ENCODE measurements around the gene MMS19. TPM values are rescaled to one million over a fixed set of nuclear protein-coding genes. Genes with fewer than 3 reads are reported as not detected.

The MMS19 gene
- total and polyA plus RNA-seq, 4 donors, result 16.2 to 73.4 (median 49.0) TPM

DNA sequence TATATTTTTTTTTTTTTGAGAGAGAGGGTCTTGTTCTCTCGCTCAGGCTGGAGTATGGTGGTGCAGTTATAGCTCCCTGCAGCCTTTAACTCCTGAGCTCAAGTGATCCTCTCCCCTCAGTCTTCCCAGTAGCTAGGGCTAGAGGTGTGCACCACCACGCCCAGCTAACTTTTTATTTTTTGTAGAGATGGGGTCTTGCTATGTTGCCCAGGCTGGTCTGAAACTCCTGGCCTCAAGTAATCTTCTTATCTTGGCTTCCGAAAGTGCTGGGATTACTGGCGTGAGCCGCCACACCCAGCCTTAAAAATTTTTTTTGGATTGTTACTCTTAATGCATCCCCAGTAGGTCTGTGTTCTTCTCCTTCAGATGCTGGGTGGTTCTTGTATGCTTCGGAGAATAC, 4.7 kb upstream of the MMS19 start:
- WGBS, 2 donors, result 93 to 95% methylated on average over 6 of the region's 6 CpGs
- H3K36me3 ChIP-seq (ENCODE audit: control insufficient read depth in 1 of 2, insufficient read depth in 2 of 2, low read length in 1 of 2), result no peaks in the 10 kb centered on the region
- no peaks in the 10 kb centered on the region for H3K9me3 ChIP-seq (ENCODE audit: control insufficient read depth, low read length)
- no peak for DNase-seq
- peaks cover 0 to 1% of the 10 kb centered on the region in 2 donors for H3K4me1 ChIP-seq (ENCODE audit: control insufficient read depth in 1 of 2, insufficient read depth in 2 of 2, low read length in 2 of 2)
- H3K27me3 ChIP-seq (ENCODE audit: control insufficient read depth in 1 of 2, insufficient read depth in 2 of 2, low read length in 1 of 2), result no peaks in the 10 kb centered on the region
- ATAC-seq (ENCODE audit: low FRiP score), result no peak
- no peak overlapping the region for H3K4me3 ChIP-seq (ENCODE audit: low read length in 2 of 2)
- H3K27ac ChIP-seq (ENCODE audit: low read depth in 1 of 2, low read length in 2 of 2), result no peak overlapping the region
- intact Hi-C loops (cut with DNase I), result no loop called here

DNA sequence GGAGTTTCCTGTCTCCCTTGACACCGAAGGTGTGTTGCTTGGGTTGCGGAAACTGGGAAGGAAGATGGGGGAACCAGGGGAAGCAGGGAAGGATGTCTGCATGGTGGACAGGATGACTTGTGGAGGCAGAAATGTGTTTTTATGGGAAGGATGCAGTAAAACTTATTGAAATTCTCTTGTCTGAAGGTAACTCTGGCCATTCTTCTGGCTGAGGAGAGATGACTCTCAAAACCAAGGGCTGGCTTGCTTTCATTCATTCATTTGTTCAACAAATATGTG, 2.0 kb upstream of the MMS19 start:
- no peak for DNase-seq
- ATAC-seq (ENCODE audit: low FRiP score), result no peak
- Histone ChIP-seq H3K9me3 (ENCODE audit: control insufficient read depth, low read length) (no peaks in the 10 kb centered on the region), H3K27ac (ENCODE audit: low read depth in 1 of 2, low read length in 2 of 2) (no peak overlapping the region), H3K4me3 (ENCODE audit: low read length in 2 of 2) (peak overlapping the region in 1 of 2 donors; percentile 65), H3K36me3 (ENCODE audit: control insufficient read depth in 1 of 2, insufficient read depth in 2 of 2, low read length in 1 of 2) (no peaks in the 10 kb centered on the region), H3K4me1 (ENCODE audit: control insufficient read depth in 1 of 2, insufficient read depth in 2 of 2, low read length in 2 of 2) (peaks cover 1 to 5% of the 10 kb centered on the region in 2 donors), H3K27me3 (ENCODE audit: control insufficient read depth in 1 of 2, insufficient read depth in 2 of 2, low read length in 1 of 2) (no peaks in the 10 kb centered on the region)
- intact Hi-C loops (cut with DNase I), result no loop called here
- 83 to 84% methylated on average over 2 of the region's 2 CpGs for WGBS, 2 donors

DNA sequence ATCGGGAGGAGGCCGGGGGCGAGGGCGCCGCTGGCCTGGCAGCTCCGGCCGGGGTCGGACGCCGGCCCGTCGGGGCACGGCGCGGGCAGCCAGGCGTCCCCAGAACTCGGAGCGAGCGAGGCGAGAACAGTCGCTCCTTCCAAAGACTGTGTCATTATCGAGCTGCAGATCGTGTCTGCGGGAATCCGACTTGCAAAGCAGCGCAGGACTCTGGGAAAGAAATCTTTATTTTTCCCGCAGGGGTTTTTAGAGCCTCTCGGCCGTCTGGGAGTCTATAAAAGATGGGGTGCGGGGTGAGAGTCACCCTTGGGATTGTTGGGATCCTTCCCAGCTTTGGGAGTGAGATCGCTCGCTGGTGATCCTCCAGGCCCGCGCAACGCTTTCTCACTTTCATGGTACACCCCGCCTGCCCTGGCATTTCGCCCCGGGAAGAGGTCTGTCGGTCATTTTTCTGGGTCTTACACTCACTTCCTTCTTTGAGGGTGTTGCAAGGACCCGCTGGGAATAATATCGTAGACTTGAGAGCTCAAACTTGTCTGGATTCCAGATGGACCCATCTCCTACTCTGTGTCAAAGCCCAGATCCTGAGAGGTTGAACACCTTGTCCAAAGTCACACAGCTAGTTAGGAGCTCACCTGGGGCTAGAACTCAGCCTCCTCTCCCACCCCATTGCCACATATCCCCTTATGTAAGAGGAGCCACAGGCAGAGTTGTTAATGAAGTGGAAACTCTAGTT, 1.5 kb upstream of the MMS19 start:
- H3K27me3 ChIP-seq (ENCODE audit: control insufficient read depth in 1 of 2, insufficient read depth in 2 of 2, low read length in 1 of 2), result no peaks in the 10 kb centered on the region
- intact Hi-C loops (cut with DNase I), result loop anchor here (2.0 to 10.0 kb wide), 4 partner anchors 41 to 162 kb away; partner anchors contain the start of genes EXOSC1 (in 1 of the 2) and ZDHHC16 (in 1 of the 2)
- no peaks in the 10 kb centered on the region for H3K9me3 ChIP-seq (ENCODE audit: control insufficient read depth, low read length)
- DNase-seq (peak; percentile 82 to 91), ATAC-seq (ENCODE audit: low FRiP score) (no peak)
- 0 to 1% methylated on average over 40 to 41 of the region's 41 CpGs for WGBS, 2 donors
- peak overlapping the region in 1 of 2 donors; percentile 82 for H3K27ac ChIP-seq (ENCODE audit: low read depth in 1 of 2, low read length in 2 of 2)
- no peaks in the 10 kb centered on the region for H3K36me3 ChIP-seq (ENCODE audit: control insufficient read depth in 1 of 2, insufficient read depth in 2 of 2, low read length in 1 of 2)
- H3K4me1 ChIP-seq (ENCODE audit: control insufficient read depth in 1 of 2, insufficient read depth in 2 of 2, low read length in 2 of 2), result peaks cover 1 to 7% of the 10 kb centered on the region in 2 donors
- peak overlapping the region; percentile 55 to 65 for H3K4me3 ChIP-seq (ENCODE audit: low read length in 2 of 2)

DNA sequence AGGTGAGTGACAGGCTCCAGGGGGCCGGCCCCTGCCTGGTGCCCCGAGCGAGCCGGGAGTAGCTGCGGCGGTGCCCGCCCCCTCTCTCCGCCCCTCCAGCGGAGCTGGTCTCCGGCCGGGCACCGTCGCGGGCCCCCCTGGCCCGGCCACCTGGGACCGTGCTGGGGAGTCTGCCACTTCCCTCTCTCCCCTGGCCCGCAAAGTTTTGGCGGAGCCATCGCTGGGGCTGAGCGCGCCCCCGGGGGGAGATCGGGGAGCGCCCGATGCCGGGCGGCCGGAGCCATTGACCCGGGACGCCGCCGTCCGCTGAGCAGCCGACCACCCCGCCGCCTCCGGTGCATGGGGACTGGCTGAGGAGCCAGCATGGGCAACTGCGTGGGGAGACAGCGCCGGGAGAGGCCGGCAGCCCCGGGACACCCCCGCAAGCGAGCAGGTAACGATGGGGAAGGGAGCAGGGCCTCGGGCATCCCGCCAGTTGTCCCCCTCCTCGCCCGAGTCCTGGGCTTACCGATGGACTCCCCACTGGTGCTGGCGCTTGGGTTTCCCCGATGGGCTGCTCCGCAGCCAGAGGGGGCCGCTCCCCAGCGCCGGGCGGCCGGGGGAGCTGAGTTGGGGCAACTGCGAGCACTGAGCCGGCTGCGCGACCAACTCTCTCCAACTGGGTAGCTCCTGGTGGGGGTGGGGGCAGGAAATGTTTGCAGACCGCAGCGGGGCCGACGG, 779 bp upstream of the MMS19 start, which contains the start of gene UBTD1:
UBTD1 (plus strand) TSS at position 84 of the 720 bp plus-strand sequence; CDS start at position 364, 280 bp downstream.
- DNase-seq (peak; percentile 74 to 87), ATAC-seq (ENCODE audit: low FRiP score) (peak; percentile 26)
- Histone ChIP-seq H3K36me3 (ENCODE audit: control insufficient read depth in 1 of 2, insufficient read depth in 2 of 2, low read length in 1 of 2) (no peaks in the 10 kb centered on the region), H3K27ac (ENCODE audit: low read depth in 1 of 2, low read length in 2 of 2) (peak within 1 kb of the TSS; percentile 36 to 85), H3K27me3 (ENCODE audit: control insufficient read depth in 1 of 2, insufficient read depth in 2 of 2, low read length in 1 of 2) (no peaks in the 10 kb centered on the region), H3K4me3 (ENCODE audit: low read length in 2 of 2) (peak within 1 kb of the TSS; percentile 65 to 73), H3K9me3 (ENCODE audit: control insufficient read depth, low read length) (no peaks in the 10 kb centered on the region), H3K4me1 (ENCODE audit: control insufficient read depth in 1 of 2, insufficient read depth in 2 of 2, low read length in 2 of 2) (peaks cover 1 to 7% of the 10 kb centered on the region in 2 donors)
- WGBS, 2 donors, result 1% methylated on average over 46 to 66 of the region's 66 CpGs
- intact Hi-C loops (cut with DNase I), result loop anchor here (2.0 to 10.0 kb wide), 4 partner anchors 42 to 162 kb away; partner anchors contain the start of genes EXOSC1 (in 1 of the 2) and ZDHHC16 (in 1 of the 2)

DNA sequence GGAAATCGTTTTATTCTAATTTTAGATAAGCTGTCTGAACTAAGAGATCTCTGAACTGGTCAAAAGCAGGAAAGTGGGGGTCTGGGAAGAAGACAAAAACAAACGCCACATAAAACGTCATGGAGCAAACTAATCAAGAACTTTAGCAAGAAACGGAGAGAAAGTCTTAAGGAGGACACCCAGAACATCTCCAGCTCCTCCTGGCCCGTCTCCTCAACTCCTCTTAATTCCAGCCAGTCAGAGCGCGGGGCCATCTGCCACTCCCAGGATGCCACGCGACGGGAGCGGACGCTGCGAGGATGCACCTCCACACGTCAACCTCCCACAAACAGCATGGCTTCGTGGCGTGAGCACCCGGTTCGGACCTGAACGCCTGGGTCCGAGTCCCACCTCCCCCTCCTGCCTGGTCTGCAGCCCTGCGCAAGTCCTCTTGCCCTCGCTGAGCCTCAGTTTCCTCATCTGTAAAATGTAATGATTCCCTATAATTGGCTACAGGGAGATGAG, 598 bp downstream of the MMS19 start:
- ATAC-seq (ENCODE audit: low FRiP score) (peak; percentile 50), DNase-seq (peak; percentile 86 to 92)
- Histone ChIP-seq H3K27ac (ENCODE audit: low read depth in 1 of 2, low read length in 2 of 2) (peak overlapping the region; percentile 36 to 85), H3K9me3 (ENCODE audit: control insufficient read depth, low read length) (no peaks in the 10 kb centered on the region), H3K27me3 (ENCODE audit: control insufficient read depth in 1 of 2, insufficient read depth in 2 of 2, low read length in 1 of 2) (no peaks in the 10 kb centered on the region), H3K36me3 (ENCODE audit: control insufficient read depth in 1 of 2, insufficient read depth in 2 of 2, low read length in 1 of 2) (no peaks in the 10 kb centered on the region), H3K4me3 (ENCODE audit: low read length in 2 of 2) (peak overlapping the region; percentile 63 to 73), H3K4me1 (ENCODE audit: control insufficient read depth in 1 of 2, insufficient read depth in 2 of 2, low read length in 2 of 2) (peaks cover 0 to 7% of the 10 kb centered on the region in 2 donors)
- 0 to 1% methylated on average over 22 of the region's 22 CpGs for WGBS, 2 donors
- intact Hi-C loops (cut with DNase I), result loop anchor here (2.0 to 10.0 kb wide), 4 partner anchors 43 to 160 kb away; partner anchors contain the start of genes EXOSC1 (in 1 of the 2) and ZDHHC16 (in 1 of the 2)

DNA sequence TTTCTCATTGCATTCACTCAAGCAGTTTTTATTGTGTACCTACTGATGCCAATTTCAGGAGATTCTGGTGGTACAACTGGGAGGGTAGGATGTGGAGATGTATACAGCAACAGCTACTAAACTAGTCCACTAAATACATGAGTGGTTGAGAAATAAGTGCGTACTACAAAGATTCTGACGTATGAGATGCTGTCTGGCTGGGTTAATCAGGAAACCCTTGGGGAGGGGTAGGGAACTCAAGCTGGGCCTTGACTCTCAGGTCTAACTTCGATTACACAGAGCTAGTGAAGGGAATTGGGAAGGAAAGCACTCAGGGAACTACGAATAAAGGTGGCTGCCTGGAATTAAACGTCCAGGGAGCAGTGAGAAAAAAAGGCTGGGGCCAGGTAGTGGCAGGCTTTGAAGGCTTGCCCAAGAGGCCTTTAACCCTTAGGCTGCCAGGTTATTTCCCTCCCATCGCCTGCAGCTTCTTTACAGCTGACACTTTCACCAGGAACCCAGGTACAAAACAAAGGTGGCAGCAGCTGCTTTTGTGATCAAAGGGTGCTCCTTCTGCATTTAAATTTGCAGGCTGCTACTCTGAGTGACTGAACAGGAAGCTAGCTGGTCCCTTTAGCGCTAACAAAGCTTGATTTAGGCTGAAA, 3.2 kb downstream of the MMS19 start:
- Histone ChIP-seq H3K9me3 (ENCODE audit: control insufficient read depth, low read length) (no peaks in the 10 kb centered on the region), H3K4me3 (ENCODE audit: low read length in 2 of 2) (no peak overlapping the region), H3K36me3 (ENCODE audit: control insufficient read depth in 1 of 2, insufficient read depth in 2 of 2, low read length in 1 of 2) (no peaks in the 10 kb centered on the region), H3K27ac (ENCODE audit: low read depth in 1 of 2, low read length in 2 of 2) (peak overlapping the region; percentile 12 to 26), H3K4me1 (ENCODE audit: control insufficient read depth in 1 of 2, insufficient read depth in 2 of 2, low read length in 2 of 2) (peaks cover 0 to 7% of the 10 kb centered on the region in 2 donors), H3K27me3 (ENCODE audit: control insufficient read depth in 1 of 2, insufficient read depth in 2 of 2, low read length in 1 of 2) (no peaks in the 10 kb centered on the region)
- intact Hi-C loops (cut with DNase I), result loop anchor here in 1 of 2 donors (5.0 to 10.0 kb wide), 2 partner anchors 50 to 158 kb away; partner anchors contain the start of genes EXOSC1 and ZDHHC16
- 30 to 33% methylated on average over 7 of the region's 7 CpGs for WGBS, 2 donors
- ATAC-seq (ENCODE audit: low FRiP score) (no peak), DNase-seq (no peak)

DNA sequence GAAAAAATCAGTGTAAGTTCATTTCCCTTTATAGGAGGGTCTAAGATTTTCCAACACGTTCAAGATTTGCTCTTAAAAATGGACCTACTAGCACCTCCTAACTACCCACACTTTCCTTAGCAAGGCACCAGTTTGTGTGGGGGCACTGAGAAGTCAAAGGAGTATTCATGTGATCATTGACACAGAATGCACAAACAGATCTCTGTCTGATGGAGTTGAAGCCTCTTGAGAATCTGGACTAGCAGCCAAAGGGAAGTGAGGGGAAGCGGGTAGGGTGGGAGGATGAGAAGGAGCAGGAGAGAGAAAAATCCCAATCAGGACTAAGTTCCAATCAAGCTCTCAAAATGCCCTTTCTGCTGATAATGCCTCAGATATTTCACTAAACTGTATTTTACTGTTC, 4.1 kb downstream of the MMS19 start:
- DNase-seq, result no peak
- Histone ChIP-seq H3K4me3 (ENCODE audit: low read length in 2 of 2) (no peak overlapping the region), H3K36me3 (ENCODE audit: control insufficient read depth in 1 of 2, insufficient read depth in 2 of 2, low read length in 1 of 2) (no peaks in the 10 kb centered on the region), H3K4me1 (ENCODE audit: control insufficient read depth in 1 of 2, insufficient read depth in 2 of 2, low read length in 2 of 2) (peaks cover 0 to 7% of the 10 kb centered on the region in 2 donors), H3K27me3 (ENCODE audit: control insufficient read depth in 1 of 2, insufficient read depth in 2 of 2, low read length in 1 of 2) (no peaks in the 10 kb centered on the region), H3K9me3 (ENCODE audit: control insufficient read depth, low read length) (no peaks in the 10 kb centered on the region), H3K27ac (ENCODE audit: low read depth in 1 of 2, low read length in 2 of 2) (peak overlapping the region in 1 of 2 donors; percentile 22)
- intact Hi-C loops (cut with DNase I), result loop anchor here in 1 of 2 donors (10.0 kb wide), 1 partner anchor 49 kb away; the partner anchor contains the start of genes EXOSC1 and ZDHHC16
- WGBS, 2 donors, result 34 to 39% methylated on average over 2 of the region's 2 CpGs
- ATAC-seq (ENCODE audit: low FRiP score), result no peak

DNA sequence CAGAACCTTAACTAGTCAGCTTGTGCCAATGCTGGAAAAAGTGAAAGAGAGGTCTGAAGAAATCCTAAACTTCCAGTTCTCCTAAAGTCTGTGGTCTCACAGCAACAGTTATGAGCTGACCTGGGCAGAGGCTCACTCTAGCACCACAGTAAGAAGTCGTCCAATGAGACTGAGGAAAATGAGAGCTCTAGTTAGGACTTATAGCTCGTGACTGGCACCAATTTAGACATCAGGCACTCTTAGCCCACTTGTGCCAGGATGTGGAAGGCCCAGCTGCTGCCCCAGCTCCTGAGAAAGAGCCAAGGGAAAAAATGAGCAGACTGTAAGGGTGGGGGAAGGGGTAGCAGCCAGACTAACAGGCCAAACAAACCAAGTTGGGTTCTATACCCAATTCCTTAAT, 7.6 kb downstream of the MMS19 start:
- intact Hi-C loops (cut with DNase I), result loop anchor here in 1 of 2 donors (10.0 kb wide), 1 partner anchor 46 kb away; the partner anchor contains the start of genes EXOSC1 and ZDHHC16
- Histone ChIP-seq H3K9me3 (ENCODE audit: control insufficient read depth, low read length) (no peaks in the 10 kb centered on the region), H3K4me1 (ENCODE audit: control insufficient read depth in 1 of 2, insufficient read depth in 2 of 2, low read length in 2 of 2) (peaks cover 0 to 5% of the 10 kb centered on the region in 2 donors), H3K27ac (ENCODE audit: low read depth in 1 of 2, low read length in 2 of 2) (peak overlapping the region; percentile 30 to 70), H3K27me3 (ENCODE audit: control insufficient read depth in 1 of 2, insufficient read depth in 2 of 2, low read length in 1 of 2) (no peaks in the 10 kb centered on the region), H3K4me3 (ENCODE audit: low read length in 2 of 2) (no peak overlapping the region), H3K36me3 (ENCODE audit: control insufficient read depth in 1 of 2, insufficient read depth in 2 of 2, low read length in 1 of 2) (no peaks in the 10 kb centered on the region)
- 0 to 8% methylated on average over 2 of the region's 2 CpGs for WGBS, 2 donors
- DNase-seq (no peak), ATAC-seq (ENCODE audit: low FRiP score) (peak; percentile 74)

Measured in aorta (tissue), 5 donors.